ENCODE measurements around the gene KLRK1.
"Not testable (repeated sequence)": the region's sequence is repeated elsewhere in the genome, so short reads cannot be mapped to it uniquely, and the experiment has no call there.

KLRK1 gene

GRCh38 chr12:10425938-10426337, 36.1 kb upstream of the KLRK1 start:
- not testable (repeated sequence) for H4K91ac ChIP-seq (ENCODE audit: low read length); H3K79me1 ChIP-seq (replicated peaks; ENCODE audit: low read length, poor library complexity, severe bottlenecking); H2BK5ac ChIP-seq (ENCODE audit: low read depth, low read length, poor library complexity, severe bottlenecking); H3K4me1 ChIP-seq (ENCODE audit: control insufficient read depth, insufficient read depth, low read depth, low read length); H3K23ac ChIP-seq (ENCODE audit: low read length in 2 of 2); H3K36me3 ChIP-seq (ENCODE audit: control insufficient read depth in 1 of 2, insufficient read depth in 2 of 2, low read depth in 1 of 2, low read length in 2 of 2); H3K27ac ChIP-seq (ENCODE audit: low read length, poor library complexity, severe bottlenecking); H2AFZ ChIP-seq (ENCODE audit: low read depth, low read length); H3K4me3 ChIP-seq (ENCODE audit: insufficient read depth in 1 of 2, low read depth in 1 of 2, low read length in 2 of 2); H3K14ac ChIP-seq (ENCODE audit: low read length in 2 of 2); H2BK15ac ChIP-seq (ENCODE audit: low read depth, poor library complexity, severe bottlenecking); H3K4me2 ChIP-seq (ENCODE audit: low read length, poor library complexity, severe bottlenecking); H2BK120ac ChIP-seq (ENCODE audit: low read depth, low read length); H4K8ac ChIP-seq (ENCODE audit: low read length); DNase-seq; H2BK12ac ChIP-seq (ENCODE audit: low read length in 2 of 2); H3K4ac ChIP-seq (ENCODE audit: low read depth in 1 of 2, low read length in 2 of 2); H3K9me3 ChIP-seq (ENCODE audit: control insufficient read depth, low read length); H3K9ac ChIP-seq (ENCODE audit: low read length); H2AK5ac ChIP-seq (ENCODE audit: low read length, severe bottlenecking); H3K27me3 ChIP-seq (ENCODE audit: control insufficient read depth in 1 of 2, insufficient read depth in 1 of 2, low read length in 2 of 2); H3K18ac ChIP-seq (ENCODE audit: low read depth in 1 of 2, low read length in 2 of 2)
- 100% methylated on average over 5 of the region's 8 CpGs for WGBS

- H3K18ac ChIP-seq (ENCODE audit: low read depth in 1 of 2, low read length in 2 of 2): not testable (repeated sequence)
- no CpG with 5 or more reads among the region's 1 CpG for WGBS
These were observed 34.5 kb upstream of the KLRK1 start for GRCh38 chr12:10424260-10424899.

DNA sequence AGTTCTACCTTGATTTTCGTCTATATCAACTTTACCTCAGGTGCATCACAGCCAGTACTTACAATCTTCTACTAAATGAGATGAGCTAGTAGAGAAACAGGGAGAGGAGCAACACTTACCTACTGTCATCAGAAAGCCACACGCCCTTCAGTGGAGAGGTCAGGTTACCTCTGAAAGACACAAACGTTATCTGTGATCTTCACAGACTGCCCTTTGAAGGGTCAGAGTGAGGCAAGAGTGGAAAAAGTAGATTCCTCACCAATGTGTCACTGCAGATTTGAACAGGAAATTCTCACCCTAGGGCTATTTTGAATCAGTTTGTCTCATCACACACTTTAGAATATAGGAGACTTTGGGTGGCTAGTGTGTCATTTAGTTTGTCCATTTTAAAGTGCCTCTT, 32.3 kb upstream of the KLRK1 start:
- H4K8ac ChIP-seq (ENCODE audit: low read length); H2BK120ac ChIP-seq (ENCODE audit: low read depth, low read length): not testable (repeated sequence)
- WGBS: no CpG with 5 or more reads among the region's 3 CpGs

More at GRCh38 chr12:10424260-10424899, 34.5 kb upstream of the KLRK1 start:
- H4K91ac ChIP-seq (ENCODE audit: low read length); H3K27me3 ChIP-seq (ENCODE audit: control insufficient read depth in 1 of 2, insufficient read depth in 1 of 2, low read length in 2 of 2); H4K8ac ChIP-seq (ENCODE audit: low read length); H3K4me1 ChIP-seq (ENCODE audit: control insufficient read depth, insufficient read depth, low read depth, low read length); H3K4me3 ChIP-seq (ENCODE audit: insufficient read depth in 1 of 2, low read depth in 1 of 2, low read length in 2 of 2); H3K9ac ChIP-seq (ENCODE audit: low read length); H2BK120ac ChIP-seq (ENCODE audit: low read depth, low read length); H3K36me3 ChIP-seq (ENCODE audit: control insufficient read depth in 1 of 2, insufficient read depth in 2 of 2, low read depth in 1 of 2, low read length in 2 of 2); DNase-seq; H3K14ac ChIP-seq (ENCODE audit: low read length in 2 of 2); H2BK12ac ChIP-seq (ENCODE audit: low read length in 2 of 2); H3K4me2 ChIP-seq (ENCODE audit: low read length, poor library complexity, severe bottlenecking); H3K9me3 ChIP-seq (ENCODE audit: control insufficient read depth, low read length); H2AK5ac ChIP-seq (ENCODE audit: low read length, severe bottlenecking); H2AFZ ChIP-seq (ENCODE audit: low read depth, low read length); H2BK15ac ChIP-seq (ENCODE audit: low read depth, poor library complexity, severe bottlenecking); H3K4ac ChIP-seq (ENCODE audit: low read depth in 1 of 2, low read length in 2 of 2); H2BK5ac ChIP-seq (ENCODE audit: low read depth, low read length, poor library complexity, severe bottlenecking); H3K79me1 ChIP-seq (replicated peaks; ENCODE audit: low read length, poor library complexity, severe bottlenecking); H3K23ac ChIP-seq (ENCODE audit: low read length in 2 of 2); H3K27ac ChIP-seq (ENCODE audit: low read length, poor library complexity, severe bottlenecking): not testable (repeated sequence)

GRCh38 chr12:10420334-10420733, 30.5 kb upstream of the KLRK1 start, which contains the start of gene KLRC3:
Gene KLRC3 (minus strand): TSS chr12:10420595. CDS start chr12:10420550, 45 bp downstream.
- H3K18ac ChIP-seq (ENCODE audit: low read depth in 1 of 2, low read length in 2 of 2); DNase-seq; H3K27me3 ChIP-seq (ENCODE audit: control insufficient read depth in 1 of 2, insufficient read depth in 1 of 2, low read length in 2 of 2); H4K91ac ChIP-seq (ENCODE audit: low read length); H3K79me1 ChIP-seq (replicated peaks; ENCODE audit: low read length, poor library complexity, severe bottlenecking); H2BK15ac ChIP-seq (ENCODE audit: low read depth, poor library complexity, severe bottlenecking); H3K27ac ChIP-seq (ENCODE audit: low read length, poor library complexity, severe bottlenecking); H2BK5ac ChIP-seq (ENCODE audit: low read depth, low read length, poor library complexity, severe bottlenecking); H4K8ac ChIP-seq (ENCODE audit: low read length); H2AFZ ChIP-seq (ENCODE audit: low read depth, low read length); H3K4ac ChIP-seq (ENCODE audit: low read depth in 1 of 2, low read length in 2 of 2); H3K9ac ChIP-seq (ENCODE audit: low read length); H3K4me1 ChIP-seq (ENCODE audit: control insufficient read depth, insufficient read depth, low read depth, low read length); H3K4me3 ChIP-seq (ENCODE audit: insufficient read depth in 1 of 2, low read depth in 1 of 2, low read length in 2 of 2); H2BK12ac ChIP-seq (ENCODE audit: low read length in 2 of 2); H3K4me2 ChIP-seq (ENCODE audit: low read length, poor library complexity, severe bottlenecking); H3K36me3 ChIP-seq (ENCODE audit: control insufficient read depth in 1 of 2, insufficient read depth in 2 of 2, low read depth in 1 of 2, low read length in 2 of 2); H3K23ac ChIP-seq (ENCODE audit: low read length in 2 of 2); H2BK120ac ChIP-seq (ENCODE audit: low read depth, low read length); H3K14ac ChIP-seq (ENCODE audit: low read length in 2 of 2); H3K9me3 ChIP-seq (ENCODE audit: control insufficient read depth, low read length); H2AK5ac ChIP-seq (ENCODE audit: low read length, severe bottlenecking): not testable (repeated sequence)
- 6% methylated on average over 1 of the region's 1 CpG for WGBS

More for the DNA sequence above, 32.3 kb upstream of the KLRK1 start:
- not testable (repeated sequence) for H2BK15ac ChIP-seq (ENCODE audit: low read depth, poor library complexity, severe bottlenecking); H2BK12ac ChIP-seq (ENCODE audit: low read length in 2 of 2); H3K23ac ChIP-seq (ENCODE audit: low read length in 2 of 2); H3K27me3 ChIP-seq (ENCODE audit: control insufficient read depth in 1 of 2, insufficient read depth in 1 of 2, low read length in 2 of 2); H3K79me1 ChIP-seq (replicated peaks; ENCODE audit: low read length, poor library complexity, severe bottlenecking); H3K4me3 ChIP-seq (ENCODE audit: insufficient read depth in 1 of 2, low read depth in 1 of 2, low read length in 2 of 2); H2AK5ac ChIP-seq (ENCODE audit: low read length, severe bottlenecking); H3K18ac ChIP-seq (ENCODE audit: low read depth in 1 of 2, low read length in 2 of 2); H3K14ac ChIP-seq (ENCODE audit: low read length in 2 of 2); H4K91ac ChIP-seq (ENCODE audit: low read length); DNase-seq; H3K27ac ChIP-seq (ENCODE audit: low read length, poor library complexity, severe bottlenecking); H3K36me3 ChIP-seq (ENCODE audit: control insufficient read depth in 1 of 2, insufficient read depth in 2 of 2, low read depth in 1 of 2, low read length in 2 of 2); H2AFZ ChIP-seq (ENCODE audit: low read depth, low read length); H3K4ac ChIP-seq (ENCODE audit: low read depth in 1 of 2, low read length in 2 of 2); H2BK5ac ChIP-seq (ENCODE audit: low read depth, low read length, poor library complexity, severe bottlenecking); H3K4me1 ChIP-seq (ENCODE audit: control insufficient read depth, insufficient read depth, low read depth, low read length); H3K4me2 ChIP-seq (ENCODE audit: low read length, poor library complexity, severe bottlenecking); H3K9me3 ChIP-seq (ENCODE audit: control insufficient read depth, low read length); H3K9ac ChIP-seq (ENCODE audit: low read length)

Data from mesenchymal stem cell (in vitro differentiated cells and primary cell).